ENCODE measurements around the gene DAW1.
"Not testable (repeated sequence)": the region's sequence is repeated elsewhere in the genome, so short reads cannot be mapped to it uniquely, and the experiment has no call there.

Gene DAW1

DNA sequence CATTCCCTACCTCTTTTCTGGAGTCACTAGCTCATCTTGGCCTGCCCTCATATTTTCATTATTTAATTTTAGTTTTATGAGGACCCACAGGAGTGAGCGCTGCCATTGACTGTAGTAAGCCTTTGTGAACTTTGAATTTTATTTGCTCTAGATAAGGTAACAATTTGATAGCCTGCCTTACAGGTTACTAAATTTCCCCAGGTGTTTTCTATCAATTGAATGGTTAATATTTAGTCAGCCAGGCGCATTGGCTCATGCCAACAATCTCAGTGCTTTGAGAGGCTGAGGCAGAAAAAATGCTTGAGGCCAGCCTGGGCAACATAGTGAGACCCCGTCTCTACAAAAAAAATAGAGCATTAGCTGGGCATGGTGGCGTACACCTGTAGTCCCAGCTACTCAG is 50.2 kb downstream of the DAW1 start:
- no peak for DNase-seq

DNA sequence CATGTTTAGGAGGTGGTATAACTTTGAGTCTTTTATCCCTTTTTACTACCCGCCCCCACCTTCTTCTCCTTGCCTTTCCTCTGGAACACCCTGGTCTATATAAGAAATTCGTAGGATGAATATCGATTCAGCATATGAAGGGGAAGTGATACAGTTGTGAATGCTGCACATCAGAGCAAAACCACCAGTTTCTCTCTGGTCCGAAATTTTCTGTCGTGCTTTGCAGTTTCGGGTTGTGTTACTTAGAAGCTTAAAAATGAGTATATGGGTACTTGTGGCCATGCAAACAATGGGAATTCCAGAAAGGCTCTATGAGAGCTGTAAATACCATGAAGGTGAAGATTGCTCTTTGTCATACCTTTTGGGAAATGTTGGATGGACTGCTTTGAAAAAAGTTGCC is 60.6 kb downstream of the DAW1 start:
- no peak for DNase-seq

- no peak for DNase-seq
Observed at GRCh38 chr2:227932403-227932802, 61.0 kb downstream of the DAW1 start.

DNA sequence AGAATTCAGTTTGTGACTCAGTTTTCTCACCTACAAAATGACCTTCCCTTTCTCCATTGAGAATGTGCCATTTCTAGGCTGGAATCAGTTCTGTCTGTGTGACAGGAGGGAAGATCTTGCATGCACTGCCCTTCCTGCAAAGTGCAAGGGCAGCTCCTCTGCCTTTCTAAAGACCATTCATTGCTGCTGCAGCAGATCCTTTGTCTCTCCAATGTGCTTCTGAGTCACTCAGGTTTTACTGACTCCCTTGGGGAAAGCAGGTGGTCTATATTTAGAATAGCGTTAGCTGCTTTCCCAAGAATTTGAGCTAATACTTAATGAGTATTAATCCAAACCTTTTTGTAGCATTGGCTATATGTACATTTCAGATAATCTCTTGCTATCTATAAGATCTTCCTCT is 62.5 kb downstream of the DAW1 start:
- DNase-seq = no peak

DNA sequence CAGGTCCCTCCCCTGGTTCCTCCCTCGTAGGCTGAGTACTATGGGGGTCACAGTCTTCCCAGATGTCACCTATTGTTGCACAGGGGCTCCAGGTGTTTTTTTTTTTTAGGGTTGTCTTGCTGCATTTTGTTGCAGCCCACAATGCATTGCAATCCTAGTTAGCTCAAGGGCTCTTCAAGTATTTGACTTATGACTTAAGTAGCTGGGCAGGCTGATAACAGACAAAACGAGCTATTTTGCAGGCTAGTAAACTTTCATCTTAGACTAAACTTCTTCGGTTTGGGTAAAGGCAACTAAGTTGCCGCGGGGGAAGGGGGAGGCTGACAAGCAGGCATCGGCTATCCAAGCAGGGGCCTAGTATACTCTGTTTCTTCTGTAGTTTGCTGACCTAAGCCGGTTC is 64.8 kb downstream of the DAW1 start:
- not testable (repeated sequence) for DNase-seq

DNA sequence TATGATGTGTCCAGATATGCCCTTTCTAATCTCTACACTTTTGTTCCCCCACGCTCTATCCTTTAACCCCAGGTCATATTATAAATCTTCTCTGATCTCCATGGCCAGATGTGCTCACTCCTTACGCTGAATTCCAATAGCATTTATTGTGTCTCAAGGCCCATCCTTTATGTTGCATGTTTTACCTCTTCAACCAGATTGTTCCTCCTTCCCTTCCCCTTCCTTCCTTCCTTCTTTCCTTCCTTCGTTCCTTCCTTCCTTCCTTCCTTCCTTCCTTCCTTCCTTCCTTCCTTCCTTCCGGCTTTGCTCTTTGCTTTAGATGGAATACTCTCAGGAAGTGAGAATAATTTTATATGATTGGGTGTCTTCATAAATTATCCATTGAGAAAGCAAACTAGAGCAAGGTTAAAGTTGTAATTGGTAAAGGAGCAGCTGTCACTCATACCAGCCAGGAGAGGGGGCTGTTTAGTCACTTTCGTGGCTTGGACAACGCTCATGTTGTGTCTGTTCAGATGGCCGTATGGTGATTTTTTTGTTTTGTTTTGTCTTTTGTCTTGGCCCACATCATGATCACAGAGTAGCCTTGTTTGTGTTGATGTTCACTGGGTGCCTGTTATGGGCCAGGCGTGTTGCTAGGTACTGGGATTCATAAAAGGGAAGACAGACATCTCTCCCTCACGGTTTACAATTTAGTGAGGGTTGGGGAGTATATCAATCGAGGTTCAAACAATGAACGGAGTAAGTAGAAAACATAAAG is 68.0 kb downstream of the DAW1 start:
- DNase-seq = no peak

DNA sequence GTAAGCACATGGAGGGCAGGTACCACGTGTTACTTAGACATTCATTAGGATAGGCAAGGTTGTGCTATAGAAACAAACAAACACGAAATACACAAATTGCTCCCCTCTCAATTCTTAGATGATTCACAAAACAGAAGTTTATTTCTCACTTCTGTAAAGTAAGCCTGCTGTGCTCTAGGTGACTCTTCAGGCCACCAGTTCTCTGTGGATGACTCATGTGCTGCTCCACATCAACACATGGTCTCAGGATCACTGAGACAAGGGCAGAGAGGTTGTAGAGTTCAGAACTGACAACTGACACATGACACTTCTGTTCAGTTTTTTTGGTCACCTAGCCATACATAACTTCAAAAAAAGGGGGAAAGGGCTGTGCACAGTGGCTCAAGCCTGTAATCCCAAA is 70.6 kb downstream of the DAW1 start:
- no peak for DNase-seq

- no peak for DNase-seq
Observed at GRCh38 chr2:227942965-227943364, 71.5 kb downstream of the DAW1 start.

GRCh38 chr2:227960317-227960716 is 88.9 kb downstream of the DAW1 start:
- no peak for DNase-seq

GRCh38 chr2:227971619-227972230 is 100.3 kb downstream of the DAW1 start:
- DNase-seq = no peak

DNA sequence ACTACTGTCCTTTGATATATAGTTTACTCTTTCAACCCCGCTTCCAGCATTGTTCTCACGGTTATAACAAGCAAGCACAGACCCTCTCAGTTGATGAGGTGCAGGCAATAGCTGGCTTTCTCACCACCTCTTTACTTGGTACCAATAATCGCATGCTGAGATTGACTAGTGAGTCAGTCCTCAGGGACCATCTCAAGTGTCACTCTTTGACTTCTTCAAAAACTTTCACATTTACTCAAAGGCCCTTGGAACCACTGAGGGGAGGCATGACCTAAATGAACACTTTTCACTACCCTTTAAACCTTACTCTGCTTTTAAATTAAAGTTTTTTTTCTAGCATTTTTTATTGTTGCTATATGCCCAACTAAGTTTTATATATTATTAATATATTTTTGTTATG is 101.8 kb downstream of the DAW1 start:
- no peak for DNase-seq

Data from activated CD8-positive, alpha-beta memory T cell treated with anti-CD3 and anti-CD28 coated beads for 24 hours (primary cell).